H9 (cell line): ENCODE results near the gene EFL1. TPM values are rescaled to one million over a fixed set of nuclear protein-coding genes. Genes with fewer than 3 reads are reported as not detected.
"Not testable (repeated sequence)": the region's sequence is repeated elsewhere in the genome, so short reads cannot be mapped to it uniquely, and the experiment has no call there.

Source experiments
- DNase-seq: peaks from one replicate; pipeline ENCODE4 v3.0.0-alpha.2; 2017
- H2AFZ ChIP-seq: one replicate; pipeline ENCODE4 v1.6.1; 2013; ENCODE audit warnings: mild to moderate bottlenecking, low read length, control low read depth, moderate library complexity
- H2AK5ac ChIP-seq: 2 replicates; pipeline ENCODE4 v1.6.1; 2013; ENCODE audit warnings: low read length, control low read depth, mixed read lengths; ENCODE audit not compliant: insufficient read length
- H2BK120ac ChIP-seq: one replicate; pipeline ENCODE4 v1.6.1; 2013; ENCODE audit warnings: low read depth, mild to moderate bottlenecking, low read length, control low read depth, inconsistent platforms; ENCODE audit not compliant: poor library complexity, severe bottlenecking
- H2BK12ac ChIP-seq: 2 replicates; pipeline ENCODE4 v1.6.1; 2013; ENCODE audit warnings: low read length, control low read depth, mixed read lengths, low read depth; ENCODE audit not compliant: insufficient read length
- H2BK15ac ChIP-seq: 2 replicates; pipeline ENCODE4 v1.6.1; 2013; ENCODE audit warnings: low read depth, low read length, control low read depth
- H2BK20ac ChIP-seq: one replicate; pipeline ENCODE4 v1.6.1; 2013; ENCODE audit warnings: low read depth, mild to moderate bottlenecking, low read length, control low read depth, inconsistent platforms; ENCODE audit not compliant: poor library complexity, severe bottlenecking
- H2BK5ac ChIP-seq: 2 replicates; pipeline ENCODE4 v1.6.1; 2013; ENCODE audit warnings: low read length, control low read depth, mixed read lengths; ENCODE audit not compliant: insufficient read length
- H3K14ac ChIP-seq: 2 replicates; pipeline ENCODE4 v1.6.1; 2013; ENCODE audit warnings: low read length, control low read depth; ENCODE audit not compliant: insufficient read depth
- H3K18ac ChIP-seq: 2 replicates; pipeline ENCODE4 v1.6.1; 2013; ENCODE audit warnings: low read depth, mild to moderate bottlenecking, mixed read lengths, low read length, control low read depth; ENCODE audit not compliant: insufficient read length
- H3K23ac ChIP-seq: 2 replicates; pipeline ENCODE4 v1.6.1; 2013; ENCODE audit warnings: low read length, control low read depth, mixed read lengths, low read depth; ENCODE audit not compliant: insufficient read length
- H3K23me2 ChIP-seq: 2 replicates; pipeline ENCODE4 v1.6.1; 2013; ENCODE audit warnings: low read depth, mild to moderate bottlenecking, mixed read lengths, low read length, control low read depth; ENCODE audit not compliant: insufficient read length, poor library complexity, severe bottlenecking
- H3K27ac ChIP-seq: 2 replicates; pipeline ENCODE4 v1.5.1; 2013; ENCODE audit warnings: low read length, control low read depth, mixed read lengths, low read depth; ENCODE audit not compliant: insufficient read length
- H3K27me3 ChIP-seq: 2 replicates; pipeline ENCODE4 v1.6.1; 2013; ENCODE audit warnings: low read length, control low read depth, inconsistent platforms; ENCODE audit not compliant: insufficient read depth
- H3K4ac ChIP-seq: 2 replicates; pipeline ENCODE4 v1.6.1; 2013; ENCODE audit warnings: low read depth, mild to moderate bottlenecking, control low read depth, inconsistent platforms, low read length, moderate library complexity
- H3K4me1 ChIP-seq: 2 replicates; pipeline ENCODE4 v1.6.1; 2013; ENCODE audit warnings: low read length, control low read depth, inconsistent platforms; ENCODE audit not compliant: insufficient read depth
- H3K4me2 ChIP-seq: 2 replicates; pipeline ENCODE4 v1.6.1; 2013; ENCODE audit warnings: low read length, control low read depth, mixed read lengths; ENCODE audit not compliant: insufficient read length, insufficient read depth
- H3K56ac ChIP-seq: 2 replicates; pipeline ENCODE4 v1.6.1; 2013; ENCODE audit warnings: low read depth, mild to moderate bottlenecking, mixed read lengths, low read length, control low read depth; ENCODE audit not compliant: insufficient read length
- H3K79me1 ChIP-seq: 2 replicates; pipeline ENCODE4 v1.6.1; 2013; ENCODE audit warnings: low read depth, mild to moderate bottlenecking, moderate library complexity, low read length, control low read depth, inconsistent platforms; ENCODE audit not compliant: insufficient read depth, poor library complexity, severe bottlenecking
- H3K79me2 ChIP-seq: 2 replicates; pipeline ENCODE4 v1.6.1; 2013; ENCODE audit warnings: low read length, control low read depth, inconsistent platforms; ENCODE audit not compliant: insufficient read depth
- H3K9ac ChIP-seq: 2 replicates; pipeline ENCODE4 v1.6.1; 2013; ENCODE audit warnings: low read length, control low read depth, mixed read lengths; ENCODE audit not compliant: insufficient read length; ENCODE audit errors: extremely low read depth
- H3K9me3 ChIP-seq: one replicate; pipeline ENCODE4 v1.6.1; 2013; ENCODE audit warnings: low read depth, low read length, inconsistent platforms; ENCODE audit not compliant: control insufficient read depth
- H3T11ph ChIP-seq: one replicate; pipeline ENCODE4 v1.6.1; 2013; ENCODE audit warnings: mild to moderate bottlenecking, low read length, control low read depth, inconsistent platforms
- H4K20me1 ChIP-seq: one replicate; pipeline ENCODE4 v1.6.1; 2013; ENCODE audit not compliant: control insufficient read depth, insufficient read length, insufficient read depth
- H4K5ac ChIP-seq: 2 replicates; pipeline ENCODE4 v1.6.1; 2013; ENCODE audit warnings: low read depth, mild to moderate bottlenecking, mixed read lengths, low read length, control low read depth; ENCODE audit not compliant: insufficient read length
- H4K8ac ChIP-seq: replicated peaks from 2 replicates; pipeline ENCODE4 v1.6.1; 2013; ENCODE audit warnings: low read length, control low read depth, mixed read lengths, low read depth; ENCODE audit not compliant: insufficient read length
- H4K91ac ChIP-seq: 2 replicates; pipeline ENCODE4 v1.6.1; 2013; ENCODE audit warnings: low read depth, mild to moderate bottlenecking, moderate library complexity, mixed read lengths, low read length, control low read depth; ENCODE audit not compliant: insufficient read length
- H3K27ac Mint-ChIP-seq, 3 experiments: 2 replicates in 2 of 3; 3 replicates in 1 of 3; pipeline ENCODE4 v1.8.0; 2020 to 2021; ENCODE audit warnings: mixed read lengths in 3 of 3, mild to moderate bottlenecking in 1 of 3, moderate library complexity in 1 of 3
- H3K27me3 Mint-ChIP-seq: 2 replicates; pipeline ENCODE4 v1.8.0; 2021; ENCODE audit warnings: low read depth, mild to moderate bottlenecking, moderate library complexity, mixed read lengths
- H3K36me3 Mint-ChIP-seq, 3 experiments: 2 replicates in 2 of 3; 3 replicates in 1 of 3; pipeline ENCODE4 v1.8.0; 2020 to 2021; ENCODE audit warnings: low read depth in 3 of 3, mixed read lengths in 3 of 3; ENCODE audit not compliant: insufficient read depth in 1 of 3
- H3K4me1 Mint-ChIP-seq, 2 experiments: 2 replicates each; pipeline ENCODE4 v1.8.0; 2020; ENCODE audit warnings: mixed read lengths in 2 of 2
- H3K4me3 Mint-ChIP-seq, 2 experiments: 2 replicates in 1 of 2; 3 replicates in 1 of 2; pipeline ENCODE4 v1.8.0; 2020 to 2021; ENCODE audit warnings: mild to moderate bottlenecking in 2 of 2, mixed read lengths in 2 of 2, moderate library complexity in 1 of 2
- H3K9me3 Mint-ChIP-seq, 2 experiments: 2 replicates in 1 of 2; 3 replicates in 1 of 2; pipeline ENCODE4 v1.8.0; 2020; ENCODE audit warnings: mild to moderate bottlenecking in 2 of 2, mixed read lengths in 2 of 2, moderate library complexity in 1 of 2
- WGBS: extraction: QIAGEN DNeasy Blood & Tissue Kit; methylation state at CpG from one replicate; pipeline ENCODE4 v1.1.7; 2013; ENCODE audit warnings: missing lambda C conversion rate, low lambda C conversion rate, mixed read lengths; ENCODE audit not compliant: insufficient read length; ENCODE audit errors: extremely low coverage; 5-methylcytosine and 5-hydroxymethylcytosine counted together
- total RNA-seq: library from RNA; stranded (reverse); gene quantifications from 2 replicates; pipeline ENCODE4 v1.2.1, GENCODE V29; 2021
- TF ChIP-seq, protein P1 (sequence below): fragments of 200-600 bp; sonication (generic); conservative IDR thresholded peaks from 3 replicates; pipeline ENCODE4 v1.8.0; 2021; ENCODE audit warnings: antibody characterized with exemption, mild to moderate bottlenecking

The EFL1 gene
- total RNA-seq, 1 experiment from 2014 or later: 29.4 TPM

DNA sequence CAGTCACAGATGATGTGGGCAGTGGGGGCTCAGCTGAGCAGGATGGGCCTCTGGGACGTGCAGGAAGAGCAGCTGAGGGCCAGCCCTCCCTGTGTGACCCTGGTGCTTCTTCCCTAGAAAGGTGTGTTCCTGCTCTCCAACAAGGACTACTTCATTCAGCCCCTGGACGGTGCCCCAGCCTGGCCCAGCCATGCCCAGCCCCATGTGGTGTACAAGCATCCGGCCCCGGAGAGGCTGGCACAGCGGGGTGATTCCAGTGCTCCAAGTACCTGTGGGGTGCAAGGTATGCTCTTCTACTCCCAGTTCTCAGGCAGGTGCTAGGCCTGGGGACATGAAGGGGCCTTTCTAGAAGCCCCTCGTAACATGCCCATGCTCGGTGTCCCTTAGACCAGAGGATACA is 38.3 kb upstream of the EFL1 start:
- no peak overlapping the region for H2AFZ ChIP-seq
- no peak overlapping the region for H2BK12ac ChIP-seq
- H3K4me2 ChIP-seq: no peak overlapping the region
- no peaks in the 10 kb centered on the region for H3K36me3 Mint-ChIP-seq
- no peaks in the 10 kb centered on the region for H3K79me2 ChIP-seq
- H3K9ac ChIP-seq: no peak overlapping the region
- no peak overlapping the region for H3K4ac ChIP-seq
- H2BK120ac ChIP-seq: no peak overlapping the region
- no peak overlapping the region for H4K5ac ChIP-seq
- H3K14ac ChIP-seq: no peak overlapping the region; the same call in 1 of the 2 replicates
- no peak overlapping the region for H3K56ac ChIP-seq
- H3T11ph ChIP-seq: no peak overlapping the region
- H3K23ac ChIP-seq: no peak overlapping the region
- H2BK20ac ChIP-seq: no peak overlapping the region
- no peak for DNase-seq
- no peaks in the 10 kb centered on the region for H4K20me1 ChIP-seq
- no CpG with 5 or more reads among the region's 7 CpGs for WGBS
- no peak overlapping the region for H2AK5ac ChIP-seq
- no peak overlapping the region for H3K18ac ChIP-seq
- H4K91ac ChIP-seq: no peak overlapping the region
- no peaks in the 10 kb centered on the region for H3K27me3 ChIP-seq
- H3K9me3 Mint-ChIP-seq: no peaks in the 10 kb centered on the region; a peak in 1 of 5 replicates
- no peaks in the 10 kb centered on the region for H3K4me1 ChIP-seq
- H3K4me1 Mint-ChIP-seq: no peaks in the 10 kb centered on the region
- no peak overlapping the region for H3K4me3 Mint-ChIP-seq
- TF ChIP-seq, protein P1, sequence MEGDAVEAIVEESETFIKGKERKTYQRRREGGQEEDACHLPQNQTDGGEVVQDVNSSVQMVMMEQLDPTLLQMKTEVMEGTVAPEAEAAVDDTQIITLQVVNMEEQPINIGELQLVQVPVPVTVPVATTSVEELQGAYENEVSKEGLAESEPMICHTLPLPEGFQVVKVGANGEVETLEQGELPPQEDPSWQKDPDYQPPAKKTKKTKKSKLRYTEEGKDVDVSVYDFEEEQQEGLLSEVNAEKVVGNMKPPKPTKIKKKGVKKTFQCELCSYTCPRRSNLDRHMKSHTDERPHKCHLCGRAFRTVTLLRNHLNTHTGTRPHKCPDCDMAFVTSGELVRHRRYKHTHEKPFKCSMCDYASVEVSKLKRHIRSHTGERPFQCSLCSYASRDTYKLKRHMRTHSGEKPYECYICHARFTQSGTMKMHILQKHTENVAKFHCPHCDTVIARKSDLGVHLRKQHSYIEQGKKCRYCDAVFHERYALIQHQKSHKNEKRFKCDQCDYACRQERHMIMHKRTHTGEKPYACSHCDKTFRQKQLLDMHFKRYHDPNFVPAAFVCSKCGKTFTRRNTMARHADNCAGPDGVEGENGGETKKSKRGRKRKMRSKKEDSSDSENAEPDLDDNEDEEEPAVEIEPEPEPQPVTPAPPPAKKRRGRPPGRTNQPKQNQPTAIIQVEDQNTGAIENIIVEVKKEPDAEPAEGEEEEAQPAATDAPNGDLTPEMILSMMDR: no peak
- H3K9me3 ChIP-seq: no peaks in the 10 kb centered on the region
- H3K27me3 Mint-ChIP-seq: no peaks in the 10 kb centered on the region
- no peak overlapping the region for H3K27ac ChIP-seq
- H3K23me2 ChIP-seq: no peaks in the 10 kb centered on the region
- no peak overlapping the region for H2BK5ac ChIP-seq
- no peak overlapping the region; a peak in 1 of 7 replicates for H3K27ac Mint-ChIP-seq
- H4K8ac ChIP-seq: no peak overlapping the region
- H3K79me1 ChIP-seq: no peaks in the 10 kb centered on the region
- H2BK15ac ChIP-seq: no peak overlapping the region

GRCh38 chr15:82300326-82300725 is 37.8 kb upstream of the EFL1 start:
- not testable (repeated sequence) for H3K4me1 ChIP-seq, H3K9ac ChIP-seq, H3K18ac ChIP-seq, H3K23me2 ChIP-seq, H4K5ac ChIP-seq, H2BK5ac ChIP-seq, H2AK5ac ChIP-seq, DNase-seq, H3K9me3 Mint-ChIP-seq, H3K79me1 ChIP-seq, H2BK15ac ChIP-seq, H3K27ac ChIP-seq, H3K79me2 ChIP-seq, H3K27me3 Mint-ChIP-seq, H3K27ac Mint-ChIP-seq, H2BK12ac ChIP-seq, H4K91ac ChIP-seq, H3K4me1 Mint-ChIP-seq, H3T11ph ChIP-seq, H3K14ac ChIP-seq, H2BK120ac ChIP-seq, H2AFZ ChIP-seq, H3K27me3 ChIP-seq, H3K23ac ChIP-seq, H3K4me2 ChIP-seq, H2BK20ac ChIP-seq, H3K4ac ChIP-seq, H3K9me3 ChIP-seq, H4K20me1 ChIP-seq, H3K56ac ChIP-seq, H3K36me3 Mint-ChIP-seq, H3K4me3 Mint-ChIP-seq, H4K8ac ChIP-seq
- WGBS: no CpG with 5 or more reads among the region's 6 CpGs
